Effector memory CD8-positive, alpha-beta T cell (primary cell): Measurements from ENCODE around the gene MVK.
A peak's percentile ranks its signal among the peaks of the same experiment; 100 is the strongest.

Source experiments
- ATAC-seq: fragments of 150-1000 bp; cut with Tn5 transposase; replicated peaks from 2 replicates; pipeline ENCODE4 v1.10.0; 2021; ENCODE audit warnings: mild to moderate bottlenecking, moderate library complexity
- DNase-seq, 3 experiments: peaks; one replicate each; pipeline ENCODE4 v3.0.0; 2021
- H3K27ac Mint-ChIP-seq, 2 donors: one replicate each; pipeline ENCODE4 v1.8.0; 2022; ENCODE audit warnings: mild to moderate bottlenecking in 2 of 2, mixed read lengths in 2 of 2, moderate library complexity in 2 of 2
- H3K27me3 Mint-ChIP-seq, 2 donors: one replicate each; pipeline ENCODE4 v1.8.0; 2022; ENCODE audit warnings: mixed read lengths in 2 of 2
- H3K36me3 Mint-ChIP-seq: one replicate; pipeline ENCODE4 v1.8.0; 2022; ENCODE audit warnings: mild to moderate bottlenecking, moderate library complexity, mixed read lengths; ENCODE audit not compliant: insufficient read depth
- H3K4me1 Mint-ChIP-seq, 2 donors: one replicate each; pipeline ENCODE4 v1.8.0; 2022; ENCODE audit warnings: low read depth in 2 of 2, mixed read lengths in 2 of 2
- H3K4me3 Mint-ChIP-seq, 2 donors: one replicate each; pipeline ENCODE4 v1.8.0; 2022; ENCODE audit warnings: mild to moderate bottlenecking in 2 of 2, mixed read lengths in 2 of 2, moderate library complexity in 2 of 2
- H3K9me3 Mint-ChIP-seq, 2 donors: one replicate each; pipeline ENCODE4 v1.8.0; 2022; ENCODE audit warnings: mixed read lengths in 2 of 2

The MVK gene

DNA sequence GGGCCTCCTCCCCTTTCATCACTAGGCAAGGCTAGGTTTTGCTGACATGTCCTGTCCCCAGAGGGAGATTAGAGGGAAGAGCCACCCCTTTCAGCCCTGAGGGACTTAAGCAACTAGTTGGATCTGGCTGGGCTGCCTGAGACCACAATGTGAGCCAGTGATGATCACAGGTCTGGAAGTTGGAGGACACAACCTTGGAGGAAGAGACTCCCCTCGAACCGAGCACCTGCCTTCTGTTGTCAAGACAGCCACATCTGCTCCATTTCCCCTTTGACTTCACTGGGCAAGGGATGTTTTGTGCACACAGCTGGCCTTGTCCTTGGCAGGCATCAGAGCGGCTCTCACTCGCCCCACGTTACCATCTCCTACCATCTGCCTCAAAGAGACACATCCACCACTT is 31.4 kb downstream of the MVK start:
- no peak for DNase-seq
- no peak overlapping the region for H3K4me3 Mint-ChIP-seq
- no peaks in the 10 kb centered on the region for H3K36me3 Mint-ChIP-seq
- H3K27me3 Mint-ChIP-seq: peaks cover 0 to 27% of the 10 kb centered on the region in 2 donors
- no peaks in the 10 kb centered on the region for H3K9me3 Mint-ChIP-seq
- no peak overlapping the region for H3K27ac Mint-ChIP-seq
- peaks cover 0 to 8% of the 10 kb centered on the region in 2 donors for H3K4me1 Mint-ChIP-seq
- ATAC-seq: no peak

GRCh38 chr12:109605599-109606228 is 32.1 kb downstream of the MVK start:
- Mint-ChIP-seq H3K36me3 (no peaks in the 10 kb centered on the region), H3K4me3 (no peak overlapping the region), H3K4me1 (peaks cover 0 to 8% of the 10 kb centered on the region in 2 donors), H3K27me3 (peaks cover 0 to 33% of the 10 kb centered on the region in 2 donors), H3K9me3 (no peaks in the 10 kb centered on the region), H3K27ac (no peak overlapping the region)
- no peak for DNase-seq
- no peak for ATAC-seq

DNA sequence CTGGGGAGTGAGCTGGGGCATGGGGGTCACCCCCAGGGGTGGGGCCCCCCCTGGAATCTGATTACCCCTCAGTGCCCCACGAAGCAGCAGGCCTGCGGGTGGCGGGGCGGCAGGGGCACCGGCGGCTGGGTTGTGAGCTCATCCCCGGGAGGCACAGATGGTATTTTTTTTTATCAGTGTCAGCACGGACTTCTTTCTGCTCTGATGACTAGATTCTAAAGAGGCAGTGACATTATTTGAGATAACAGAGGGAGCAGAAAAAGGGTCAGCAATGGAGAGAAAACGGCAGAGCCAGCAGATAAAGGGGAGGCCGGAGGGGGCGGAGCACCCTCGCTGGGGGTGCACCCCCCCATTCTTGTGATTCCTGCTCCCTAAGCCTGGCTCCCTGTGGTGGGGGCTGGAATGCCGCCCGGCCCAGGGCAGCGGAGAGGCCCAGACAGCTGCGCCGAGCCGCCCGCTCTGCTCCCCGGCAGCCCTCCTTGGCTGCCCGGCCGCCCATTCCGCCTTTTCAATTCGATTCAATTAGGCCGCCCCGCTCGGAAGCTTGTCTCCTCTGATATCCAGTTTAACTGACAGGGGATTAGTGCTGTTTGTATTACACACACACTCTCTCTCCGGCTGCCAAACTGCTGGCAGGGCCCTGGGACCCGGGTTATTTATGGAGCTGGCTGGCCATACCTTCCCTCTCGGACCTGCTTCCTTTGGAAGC is 32.9 kb downstream of the MVK start:
- H3K4me1 Mint-ChIP-seq: peaks cover 0 to 8% of the 10 kb centered on the region in 2 donors
- H3K27ac Mint-ChIP-seq: no peak overlapping the region
- H3K4me3 Mint-ChIP-seq: no peak overlapping the region
- DNase-seq (no peak), ATAC-seq (no peak)
- H3K9me3 Mint-ChIP-seq: no peaks in the 10 kb centered on the region
- no peaks in the 10 kb centered on the region for H3K36me3 Mint-ChIP-seq
- H3K27me3 Mint-ChIP-seq: peaks cover 0 to 40% of the 10 kb centered on the region in 2 donors

DNA sequence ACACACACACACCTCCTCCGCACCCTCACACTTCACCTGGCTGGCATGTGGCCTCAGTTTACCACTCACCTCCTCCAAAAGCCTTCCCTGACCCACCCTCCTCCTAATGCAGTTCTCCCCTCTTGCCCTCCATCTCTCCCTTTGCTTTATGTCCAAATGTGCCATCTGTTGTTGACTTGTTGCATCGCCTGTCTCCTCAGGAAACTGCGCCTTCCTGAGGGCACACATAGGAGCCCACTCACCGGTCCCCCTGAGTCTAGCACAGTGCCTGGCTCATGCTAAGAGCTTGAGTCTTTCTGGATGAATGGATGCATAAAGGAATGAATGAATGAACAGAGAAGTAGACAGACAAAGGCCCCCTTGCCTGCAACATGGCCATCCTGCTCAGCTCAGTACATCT is 34.0 kb downstream of the MVK start:
- no peaks in the 10 kb centered on the region for H3K36me3 Mint-ChIP-seq
- H3K9me3 Mint-ChIP-seq: no peaks in the 10 kb centered on the region
- H3K4me1 Mint-ChIP-seq: peaks cover 0 to 8% of the 10 kb centered on the region in 2 donors
- H3K27me3 Mint-ChIP-seq: peaks cover 0 to 52% of the 10 kb centered on the region in 2 donors
- no peak overlapping the region for H3K4me3 Mint-ChIP-seq
- peak overlapping the region in 1 of 2 donors; percentile 69 for H3K27ac Mint-ChIP-seq
- ATAC-seq (no peak), DNase-seq (no peak)

GRCh38 chr12:109608270-109608669 is 34.7 kb downstream of the MVK start:
- DNase-seq (no peak), ATAC-seq (no peak)
- Mint-ChIP-seq H3K9me3 (no peaks in the 10 kb centered on the region), H3K36me3 (no peaks in the 10 kb centered on the region), H3K27ac (peak overlapping the region in 1 of 2 donors; percentile 69), H3K27me3 (peaks cover 0 to 58% of the 10 kb centered on the region in 2 donors), H3K4me3 (no peak overlapping the region), H3K4me1 (peaks cover 0 to 8% of the 10 kb centered on the region in 2 donors)

DNA sequence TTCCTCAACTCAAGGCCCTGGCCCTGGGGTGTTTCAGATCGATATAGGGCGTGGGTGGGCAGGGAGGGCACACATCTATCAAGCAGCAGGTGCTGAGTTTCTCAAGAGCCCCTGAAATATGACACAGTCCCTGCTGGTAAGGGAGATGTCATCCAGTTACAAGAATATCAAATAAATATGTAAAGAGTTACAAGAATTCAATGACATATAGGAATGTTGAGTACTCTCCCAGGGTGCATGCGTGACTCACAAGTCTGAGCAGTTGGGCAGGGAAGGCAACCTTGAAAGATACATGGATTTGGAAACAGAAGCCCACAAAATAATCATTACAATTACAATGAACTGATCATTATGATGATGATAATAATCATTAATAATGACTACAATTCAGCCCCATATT is 35.2 kb downstream of the MVK start:
- H3K4me3 Mint-ChIP-seq: no peak overlapping the region
- no peak overlapping the region for H3K27ac Mint-ChIP-seq
- peaks cover 0 to 4% of the 10 kb centered on the region in 2 donors for H3K4me1 Mint-ChIP-seq
- DNase-seq (no peak), ATAC-seq (no peak)
- H3K9me3 Mint-ChIP-seq: no peaks in the 10 kb centered on the region
- H3K36me3 Mint-ChIP-seq: no peaks in the 10 kb centered on the region
- H3K27me3 Mint-ChIP-seq: peaks cover 0 to 63% of the 10 kb centered on the region in 2 donors

DNA sequence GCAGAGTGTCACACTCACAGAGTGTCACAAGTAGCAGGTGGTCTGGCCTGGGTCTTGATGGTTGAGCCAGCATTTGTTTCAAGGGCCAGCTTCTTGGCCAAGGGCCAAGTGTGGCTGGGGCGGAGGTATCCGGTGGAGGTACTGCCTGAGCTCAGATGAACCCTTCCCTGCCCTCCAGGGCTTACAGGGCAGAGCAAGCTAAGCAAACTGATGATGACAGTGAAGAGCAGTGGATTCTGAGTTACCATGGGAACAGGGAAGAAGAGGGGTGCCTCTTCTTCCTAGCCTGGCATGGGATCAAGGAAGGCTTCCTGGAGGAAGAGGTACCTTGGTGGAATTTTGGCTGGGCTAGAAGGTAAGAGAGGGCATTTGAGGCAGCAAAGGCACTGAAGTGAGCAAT is 35.7 kb downstream of the MVK start:
- DNase-seq (no peak), ATAC-seq (no peak)
- Mint-ChIP-seq H3K4me1 (no peaks in the 10 kb centered on the region), H3K36me3 (no peaks in the 10 kb centered on the region), H3K27ac (no peak overlapping the region), H3K4me3 (no peak overlapping the region), H3K27me3 (peaks cover 0 to 69% of the 10 kb centered on the region in 2 donors), H3K9me3 (no peaks in the 10 kb centered on the region)

GRCh38 chr12:109610523-109610922 is 36.9 kb downstream of the MVK start:
- no peak overlapping the region for H3K4me3 Mint-ChIP-seq
- H3K4me1 Mint-ChIP-seq: no peaks in the 10 kb centered on the region
- H3K9me3 Mint-ChIP-seq: no peaks in the 10 kb centered on the region
- no peaks in the 10 kb centered on the region for H3K36me3 Mint-ChIP-seq
- DNase-seq: no peak
- ATAC-seq: no peak
- no peak overlapping the region for H3K27ac Mint-ChIP-seq
- peaks cover 7 to 81% of the 10 kb centered on the region in 2 donors for H3K27me3 Mint-ChIP-seq

- ATAC-seq (no peak), DNase-seq (no peak)
- Mint-ChIP-seq H3K4me3 (no peak overlapping the region), H3K36me3 (no peaks in the 10 kb centered on the region), H3K27me3 (peaks cover 14 to 88% of the 10 kb centered on the region in 2 donors), H3K9me3 (no peaks in the 10 kb centered on the region), H3K27ac (no peak overlapping the region), H3K4me1 (no peaks in the 10 kb centered on the region)
These were observed 37.6 kb downstream of the MVK start for GRCh38 chr12:109611223-109611622.

DNA sequence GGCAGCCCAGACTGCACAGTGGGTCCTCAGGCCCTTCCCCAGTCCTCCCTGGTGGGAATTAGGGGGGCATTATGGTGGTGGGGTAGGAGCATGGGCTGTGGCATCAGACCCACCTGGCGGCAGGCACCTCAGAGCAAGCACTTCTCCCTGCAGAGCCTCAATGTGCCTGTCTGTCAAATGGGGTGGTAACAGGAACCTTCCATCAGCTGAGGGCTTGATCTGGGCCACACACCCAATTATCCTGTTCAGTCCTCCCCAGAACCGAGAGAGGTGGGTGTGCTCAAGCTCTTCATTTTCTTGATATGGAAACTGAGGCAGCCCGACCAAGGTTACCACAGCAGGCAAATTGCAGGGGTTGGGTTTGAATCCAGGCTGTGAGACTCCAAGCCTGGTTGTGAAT is 38.4 kb downstream of the MVK start:
- Mint-ChIP-seq H3K27ac (no peak overlapping the region), H3K27me3 (peaks cover 20 to 93% of the 10 kb centered on the region in 2 donors), H3K4me1 (no peaks in the 10 kb centered on the region), H3K9me3 (no peaks in the 10 kb centered on the region), H3K4me3 (no peak overlapping the region), H3K36me3 (no peaks in the 10 kb centered on the region)
- DNase-seq (no peak), ATAC-seq (no peak)

- H3K4me3 Mint-ChIP-seq: no peak overlapping the region
- no peaks in the 10 kb centered on the region for H3K9me3 Mint-ChIP-seq
- peaks cover 3% of the 10 kb centered on the region for H3K36me3 Mint-ChIP-seq
- H3K4me1 Mint-ChIP-seq: no peaks in the 10 kb centered on the region
- DNase-seq (no peak), ATAC-seq (no peak)
- H3K27me3 Mint-ChIP-seq: peaks cover 20 to 95% of the 10 kb centered on the region in 2 donors
- no peak overlapping the region for H3K27ac Mint-ChIP-seq
These were observed 39.4 kb downstream of the MVK start for GRCh38 chr12:109612975-109613502.

DNA sequence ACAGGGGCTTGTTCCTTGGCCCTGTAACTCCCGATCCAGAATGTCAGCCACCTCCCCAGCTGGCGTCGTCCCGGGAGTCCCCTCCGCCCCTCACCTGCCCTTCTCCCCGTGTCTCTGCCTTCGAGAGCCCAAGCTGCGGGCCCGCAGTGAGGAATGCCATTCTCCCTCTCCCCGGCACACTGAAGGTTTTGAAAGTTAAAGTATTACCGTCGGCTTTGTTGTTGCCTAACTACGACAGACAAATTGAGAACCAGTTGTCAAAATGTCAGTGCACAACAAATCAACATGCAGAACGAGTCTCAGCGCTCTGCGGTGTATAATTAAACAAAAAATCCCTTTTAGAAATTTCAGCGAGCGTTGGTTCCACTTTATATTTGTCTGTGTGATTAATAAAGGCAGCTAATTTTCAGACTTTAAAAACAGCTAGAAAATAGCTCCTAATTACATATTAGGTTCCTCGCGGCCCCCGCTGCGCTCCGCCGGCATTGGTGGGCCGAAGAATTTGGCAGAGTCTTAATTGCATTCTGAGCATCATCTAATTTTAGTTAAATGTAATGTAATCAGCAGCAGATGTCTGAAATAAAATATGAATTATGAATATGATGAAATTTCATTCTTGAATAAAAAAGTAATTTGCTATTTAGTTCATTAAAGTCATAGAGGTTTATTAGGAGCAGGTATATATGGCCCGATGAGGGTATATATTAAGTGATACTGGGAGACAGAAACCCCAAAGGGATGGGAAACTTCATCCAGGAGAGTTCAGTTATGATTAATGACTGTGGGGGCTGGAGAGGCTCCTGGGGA is 40.3 kb downstream of the MVK start:
- Mint-ChIP-seq H3K4me3 (no peak overlapping the region), H3K4me1 (no peaks in the 10 kb centered on the region), H3K27me3 (peaks cover 20 to 93% of the 10 kb centered on the region in 2 donors), H3K36me3 (peaks cover 3% of the 10 kb centered on the region), H3K9me3 (no peaks in the 10 kb centered on the region), H3K27ac (no peak overlapping the region)
- ATAC-seq (no peak), DNase-seq (no peak)

DNA sequence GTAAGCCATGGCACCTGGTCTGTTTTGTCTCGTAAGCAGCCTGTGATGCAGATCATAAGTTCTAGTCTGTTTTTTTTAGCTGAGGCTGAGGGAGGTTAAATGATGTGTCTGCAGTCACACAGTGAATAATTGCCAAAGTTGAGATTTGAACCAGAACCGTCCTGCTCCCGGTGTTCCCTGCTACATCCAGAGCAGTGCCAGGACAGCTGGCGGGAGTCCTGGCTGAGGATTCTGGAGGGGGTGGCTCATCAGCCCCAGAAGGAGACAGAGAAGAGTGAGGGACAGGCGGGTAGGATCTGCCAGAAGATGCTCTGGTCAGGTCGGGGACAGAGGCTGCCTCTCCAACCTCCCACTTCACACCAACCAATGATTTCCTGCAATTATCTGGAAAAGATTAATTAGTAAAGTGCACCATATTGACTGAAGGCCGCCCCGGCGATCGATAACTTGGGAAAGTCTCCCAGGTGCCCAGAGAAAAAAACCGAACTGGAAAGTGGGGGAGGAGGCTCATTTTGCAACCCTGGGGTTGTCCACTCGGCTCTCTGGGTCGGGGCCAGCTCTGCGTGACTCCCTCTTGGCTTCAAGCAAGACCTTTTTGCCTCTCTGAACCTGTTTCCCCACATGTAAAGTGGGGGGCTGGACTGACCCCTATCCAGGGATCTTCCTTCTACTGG is 42.1 kb downstream of the MVK start:
- ATAC-seq: no peak
- no peak overlapping the region for H3K27ac Mint-ChIP-seq
- H3K36me3 Mint-ChIP-seq: peaks cover 3% of the 10 kb centered on the region

More for the DNA sequence above, 42.1 kb downstream of the MVK start:
- DNase-seq: no peak
- no peaks in the 10 kb centered on the region for H3K9me3 Mint-ChIP-seq
- H3K4me3 Mint-ChIP-seq: no peak overlapping the region
- H3K4me1 Mint-ChIP-seq: no peaks in the 10 kb centered on the region
- peaks cover 20 to 85% of the 10 kb centered on the region in 2 donors for H3K27me3 Mint-ChIP-seq
